ENCODE measurements around the gene KCNMA1. TPM values are rescaled to one million over a fixed set of nuclear protein-coding genes. Genes with fewer than 3 reads are reported as not detected.

Gene KCNMA1
- total RNA-seq, 1 experiment from 2014 or later, result 0.49 TPM

DNA sequence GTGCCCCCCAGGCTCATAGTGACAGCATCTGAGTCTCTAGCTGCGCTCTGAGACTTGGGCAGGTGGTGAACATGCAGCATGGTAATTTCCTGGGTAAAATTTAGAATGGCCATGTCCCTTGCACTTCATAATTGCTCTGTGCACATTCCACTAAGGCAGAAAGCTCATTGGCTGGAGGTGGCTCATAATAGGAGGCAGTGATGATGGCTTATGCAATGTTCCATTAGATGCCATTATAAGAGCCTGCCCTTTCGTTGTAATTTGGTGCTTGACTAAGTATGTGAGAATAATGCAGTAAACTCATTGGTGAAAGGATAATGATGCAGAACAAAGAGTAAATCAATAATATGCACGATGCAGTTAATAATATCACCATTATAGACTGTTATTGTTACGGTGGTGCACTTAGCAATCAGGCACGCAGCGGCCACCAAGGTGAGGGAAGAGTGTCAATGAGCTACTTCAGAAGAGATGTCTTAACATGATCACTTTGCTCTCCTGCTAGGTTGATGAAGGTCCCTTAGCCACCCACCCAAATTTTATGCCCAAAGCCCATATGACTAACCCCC lies 545.9 kb downstream of the KCNMA1 start:
- Histone ChIP-seq H2AFZ (ENCODE audit: low read depth, low read length, poor library complexity, severe bottlenecking) (no peak overlapping the region), H4K20me1 (ENCODE audit: insufficient read depth) (no peaks in the 10 kb centered on the region), H3K4me1 (ENCODE audit: control insufficient read depth in 1 of 2, insufficient read depth in 2 of 2, low read length in 2 of 2) (no peaks in the 10 kb centered on the region), H3K36me3 (ENCODE audit: control insufficient read depth in 1 of 2, insufficient read depth in 2 of 2, low read length in 2 of 2) (no peaks in the 10 kb centered on the region), H3K9me2 (ENCODE audit: insufficient read depth) (no peaks in the 10 kb centered on the region), H3K79me2 (ENCODE audit: insufficient read depth, low read length) (no peaks in the 10 kb centered on the region), H3K27me3 (ENCODE audit: insufficient read depth, low read length) (peaks cover 36% of the 10 kb centered on the region), H3K9ac (ENCODE audit: low read length) (no peak overlapping the region), H3K4me2 (ENCODE audit: low read length) (no peak overlapping the region), H3K27ac (ENCODE audit: low read depth, low read length) (no peak overlapping the region), H3K4me3 (replicated peaks in 1 of 2; ENCODE audit: low read depth in 1 of 2, low read length in 2 of 2) (no peak overlapping the region), H3K9me3 (ENCODE audit: control insufficient read depth in 1 of 2, insufficient read depth in 1 of 2, low read depth in 1 of 2, low read length in 2 of 2) (no peaks in the 10 kb centered on the region)
- RAD21 ChIA-PET (ENCODE audit: low non-redundant PET in 1 of 2, low total read pairs in 2 of 2, uncharacterized antibody in 2 of 2, unreplicated experiment in 2 of 2), result no interaction called here
- ATAC-seq (no peak), DNase-seq (ENCODE audit: low read depth, low spot score) (no peak)
- CTCF ChIA-PET, result no interaction called here
- POLR2A ChIA-PET, result no interaction called here
- intact Hi-C loops (cut with micrococcal nuclease), result no loop called here
- TF ChIP-seq EZH2 (IDR thresholded peaks at IDR 0.05) (no peak), EGR1 (IDR thresholded peaks at IDR 0.05; ENCODE audit: low read depth) (no peak), CEBPB (IDR thresholded peaks at IDR 0.05; ENCODE audit: low read depth) (no peak), SIN3A (IDR thresholded peaks at IDR 0.05; ENCODE audit: low read depth) (no peak), SP1 (IDR thresholded peaks at IDR 0.05; ENCODE audit: low read depth) (no peak)
- TF ChIP-seq, protein P1, sequence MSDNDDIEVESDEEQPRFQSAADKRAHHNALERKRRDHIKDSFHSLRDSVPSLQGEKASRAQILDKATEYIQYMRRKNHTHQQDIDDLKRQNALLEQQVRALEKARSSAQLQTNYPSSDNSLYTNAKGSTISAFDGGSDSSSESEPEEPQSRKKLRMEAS (IDR thresholded peaks at IDR 0.05), result no peak
- BruUV-seq (replicated peaks), result no TSS peak

GRCh38 chr10:77090381-77091356 lies 546.9 kb downstream of the KCNMA1 start:
- Histone ChIP-seq H3K4me1 (ENCODE audit: control insufficient read depth in 1 of 2, insufficient read depth in 2 of 2, low read length in 2 of 2) (no peaks in the 10 kb centered on the region), H3K27ac (ENCODE audit: low read depth, low read length) (no peak overlapping the region), H3K27me3 (ENCODE audit: insufficient read depth, low read length) (peaks cover 26% of the 10 kb centered on the region), H3K36me3 (ENCODE audit: control insufficient read depth in 1 of 2, insufficient read depth in 2 of 2, low read length in 2 of 2) (no peaks in the 10 kb centered on the region), H2AFZ (ENCODE audit: low read depth, low read length, poor library complexity, severe bottlenecking) (no peak overlapping the region), H3K4me3 (replicated peaks in 1 of 2; ENCODE audit: low read depth in 1 of 2, low read length in 2 of 2) (no peak overlapping the region), H3K9me3 (ENCODE audit: control insufficient read depth in 1 of 2, insufficient read depth in 1 of 2, low read depth in 1 of 2, low read length in 2 of 2) (no peaks in the 10 kb centered on the region), H4K20me1 (ENCODE audit: insufficient read depth) (no peaks in the 10 kb centered on the region), H3K4me2 (ENCODE audit: low read length) (no peak overlapping the region), H3K79me2 (ENCODE audit: insufficient read depth, low read length) (no peaks in the 10 kb centered on the region), H3K9me2 (ENCODE audit: insufficient read depth) (no peaks in the 10 kb centered on the region), H3K9ac (ENCODE audit: low read length) (no peak overlapping the region)
- ChIA-PET RAD21 (ENCODE audit: low non-redundant PET in 1 of 2, low total read pairs in 2 of 2, uncharacterized antibody in 2 of 2, unreplicated experiment in 2 of 2) (no interaction called here), CTCF (no interaction called here), POLR2A (no interaction called here)
- intact Hi-C loops (cut with micrococcal nuclease), result no loop called here
- DNase-seq (ENCODE audit: low read depth, low spot score) (no peak), ATAC-seq (no peak)
- BruUV-seq (replicated peaks), result no TSS peak
- TF ChIP-seq, protein P1 (IDR thresholded peaks at IDR 0.05), result no peak
- TF ChIP-seq TCF7L2 (IDR thresholded peaks at IDR 0.05; ENCODE audit: borderline replicate concordance, extremely low read depth, insufficient read depth, insufficient read length), result no peak
- TF ChIP-seq SP1 (IDR thresholded peaks at IDR 0.05; ENCODE audit: low read depth), result no peak
- no peak for TF ChIP-seq CTCF (IDR thresholded peaks at IDR 0.05 in 2 of 3, conservative IDR thresholded peaks at IDR 0.05 in 1 of 3; ENCODE audit: borderline replicate concordance in 1 of 3, insufficient read depth in 1 of 3, low read depth in 2 of 3, low read length in 2 of 3)
- no peak for TF ChIP-seq CBX3 (IDR thresholded peaks at IDR 0.05; ENCODE audit: low read depth)
- TF ChIP-seq FOSL1 (IDR thresholded peaks at IDR 0.05; ENCODE audit: low read depth), result no peak
- TF ChIP-seq ZNF274 (IDR thresholded peaks at IDR 0.05; ENCODE audit: low read depth, low read length), result no peak
- TF ChIP-seq SIN3A (IDR thresholded peaks at IDR 0.05; ENCODE audit: low read depth), result no peak
- TF ChIP-seq, protein P2, sequence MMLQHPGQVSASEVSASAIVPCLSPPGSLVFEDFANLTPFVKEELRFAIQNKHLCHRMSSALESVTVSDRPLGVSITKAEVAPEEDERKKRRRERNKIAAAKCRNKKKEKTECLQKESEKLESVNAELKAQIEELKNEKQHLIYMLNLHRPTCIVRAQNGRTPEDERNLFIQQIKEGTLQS (IDR thresholded peaks at IDR 0.05), result no peak
- no peak for TF ChIP-seq ELF1 (IDR thresholded peaks at IDR 0.05; ENCODE audit: borderline replicate concordance, low read depth)

Data from HCT116 (cell line).